ENCODE data around the gene PHAF1. TPM values are rescaled to one million over a fixed set of nuclear protein-coding genes. Genes with fewer than 3 reads are reported as not detected.

PHAF1 gene
- total RNA-seq, 1 experiment from 2014 or later: 15.7 TPM

DNA sequence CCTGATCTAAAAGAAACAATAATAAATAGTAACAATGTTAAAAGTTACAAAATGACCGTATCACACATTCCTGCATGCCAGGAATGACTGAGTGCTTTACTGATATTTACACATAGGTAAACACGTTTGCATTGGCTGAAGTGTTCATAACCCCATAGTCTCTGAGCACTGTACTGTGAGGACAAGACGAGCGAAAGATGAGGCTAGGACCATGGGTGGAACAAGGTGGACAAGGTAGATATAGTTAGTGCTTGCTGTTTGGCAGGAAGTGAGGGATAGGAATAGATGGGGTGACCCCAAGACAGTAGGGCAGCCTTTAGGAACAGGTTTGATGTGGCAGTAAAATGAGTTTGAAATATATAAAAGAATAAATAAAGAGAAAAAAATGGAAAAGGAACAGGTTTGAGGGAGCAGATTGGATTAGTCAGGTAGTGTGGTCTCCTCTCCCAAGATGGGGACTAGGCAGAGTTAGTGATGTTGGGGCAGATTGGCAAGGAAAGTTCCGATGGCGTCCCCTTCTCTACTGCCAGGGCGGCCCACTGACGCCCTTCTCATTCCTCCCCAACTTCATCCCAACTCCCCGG, 81.8 kb downstream of the PHAF1 start:
- H3K27me3 ChIP-seq (ENCODE audit: control insufficient read depth, insufficient read depth, low read length): no peaks in the 10 kb centered on the region
- in situ Hi-C loops (cut with HindIII; ENCODE audit: low pct_unique_long_range_greater_than_20kb, low sequenced_read_pairs): no loop called here
- ATAC-seq (no peak; the same call in 1 of the 2 replicates), DNase-seq (ENCODE audit: low read depth, low spot score) (no peak)
- intact Hi-C loops (cut with micrococcal nuclease; ENCODE audit: unreplicated experiment): no loop called here
- TF ChIP-seq, protein P1, sequence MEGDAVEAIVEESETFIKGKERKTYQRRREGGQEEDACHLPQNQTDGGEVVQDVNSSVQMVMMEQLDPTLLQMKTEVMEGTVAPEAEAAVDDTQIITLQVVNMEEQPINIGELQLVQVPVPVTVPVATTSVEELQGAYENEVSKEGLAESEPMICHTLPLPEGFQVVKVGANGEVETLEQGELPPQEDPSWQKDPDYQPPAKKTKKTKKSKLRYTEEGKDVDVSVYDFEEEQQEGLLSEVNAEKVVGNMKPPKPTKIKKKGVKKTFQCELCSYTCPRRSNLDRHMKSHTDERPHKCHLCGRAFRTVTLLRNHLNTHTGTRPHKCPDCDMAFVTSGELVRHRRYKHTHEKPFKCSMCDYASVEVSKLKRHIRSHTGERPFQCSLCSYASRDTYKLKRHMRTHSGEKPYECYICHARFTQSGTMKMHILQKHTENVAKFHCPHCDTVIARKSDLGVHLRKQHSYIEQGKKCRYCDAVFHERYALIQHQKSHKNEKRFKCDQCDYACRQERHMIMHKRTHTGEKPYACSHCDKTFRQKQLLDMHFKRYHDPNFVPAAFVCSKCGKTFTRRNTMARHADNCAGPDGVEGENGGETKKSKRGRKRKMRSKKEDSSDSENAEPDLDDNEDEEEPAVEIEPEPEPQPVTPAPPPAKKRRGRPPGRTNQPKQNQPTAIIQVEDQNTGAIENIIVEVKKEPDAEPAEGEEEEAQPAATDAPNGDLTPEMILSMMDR (IDR thresholded peaks at IDR 0.05): no peak
- no peak for TF ChIP-seq TCF7L2 (IDR thresholded peaks at IDR 0.05; ENCODE audit: low read depth, low read length)
- TF ChIP-seq, protein P2, sequence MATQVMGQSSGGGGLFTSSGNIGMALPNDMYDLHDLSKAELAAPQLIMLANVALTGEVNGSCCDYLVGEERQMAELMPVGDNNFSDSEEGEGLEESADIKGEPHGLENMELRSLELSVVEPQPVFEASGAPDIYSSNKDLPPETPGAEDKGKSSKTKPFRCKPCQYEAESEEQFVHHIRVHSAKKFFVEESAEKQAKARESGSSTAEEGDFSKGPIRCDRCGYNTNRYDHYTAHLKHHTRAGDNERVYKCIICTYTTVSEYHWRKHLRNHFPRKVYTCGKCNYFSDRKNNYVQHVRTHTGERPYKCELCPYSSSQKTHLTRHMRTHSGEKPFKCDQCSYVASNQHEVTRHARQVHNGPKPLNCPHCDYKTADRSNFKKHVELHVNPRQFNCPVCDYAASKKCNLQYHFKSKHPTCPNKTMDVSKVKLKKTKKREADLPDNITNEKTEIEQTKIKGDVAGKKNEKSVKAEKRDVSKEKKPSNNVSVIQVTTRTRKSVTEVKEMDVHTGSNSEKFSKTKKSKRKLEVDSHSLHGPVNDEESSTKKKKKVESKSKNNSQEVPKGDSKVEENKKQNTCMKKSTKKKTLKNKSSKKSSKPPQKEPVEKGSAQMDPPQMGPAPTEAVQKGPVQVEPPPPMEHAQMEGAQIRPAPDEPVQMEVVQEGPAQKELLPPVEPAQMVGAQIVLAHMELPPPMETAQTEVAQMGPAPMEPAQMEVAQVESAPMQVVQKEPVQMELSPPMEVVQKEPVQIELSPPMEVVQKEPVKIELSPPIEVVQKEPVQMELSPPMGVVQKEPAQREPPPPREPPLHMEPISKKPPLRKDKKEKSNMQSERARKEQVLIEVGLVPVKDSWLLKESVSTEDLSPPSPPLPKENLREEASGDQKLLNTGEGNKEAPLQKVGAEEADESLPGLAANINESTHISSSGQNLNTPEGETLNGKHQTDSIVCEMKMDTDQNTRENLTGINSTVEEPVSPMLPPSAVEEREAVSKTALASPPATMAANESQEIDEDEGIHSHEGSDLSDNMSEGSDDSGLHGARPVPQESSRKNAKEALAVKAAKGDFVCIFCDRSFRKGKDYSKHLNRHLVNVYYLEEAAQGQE (IDR thresholded peaks at IDR 0.05; ENCODE audit: insufficient read depth in 1 of 2, low read depth in 2 of 2, low read length in 1 of 2): no peak
- ChIA-PET POLR2A (no interaction called here), CTCF (no interaction called here)
- BruUV-seq (replicated peaks): no TSS peak
- no peaks in the 10 kb centered on the region for H3K9me3 ChIP-seq (ENCODE audit: control insufficient read depth, insufficient read depth, low read depth, low read length)
- H3K4me3 ChIP-seq (ENCODE audit: low read depth in 2 of 2, low read length in 2 of 2): peak overlapping the region; percentile 40 to 98
- peaks cover 17% of the 10 kb centered on the region for H3K36me3 ChIP-seq (ENCODE audit: control insufficient read depth, insufficient read depth, low read length)
- H3K27ac ChIP-seq (ENCODE audit: low read length): peak overlapping the region; percentile 54
- peaks cover 10% of the 10 kb centered on the region for H3K4me1 ChIP-seq (ENCODE audit: control insufficient read depth, insufficient read depth, low read length)

DNA sequence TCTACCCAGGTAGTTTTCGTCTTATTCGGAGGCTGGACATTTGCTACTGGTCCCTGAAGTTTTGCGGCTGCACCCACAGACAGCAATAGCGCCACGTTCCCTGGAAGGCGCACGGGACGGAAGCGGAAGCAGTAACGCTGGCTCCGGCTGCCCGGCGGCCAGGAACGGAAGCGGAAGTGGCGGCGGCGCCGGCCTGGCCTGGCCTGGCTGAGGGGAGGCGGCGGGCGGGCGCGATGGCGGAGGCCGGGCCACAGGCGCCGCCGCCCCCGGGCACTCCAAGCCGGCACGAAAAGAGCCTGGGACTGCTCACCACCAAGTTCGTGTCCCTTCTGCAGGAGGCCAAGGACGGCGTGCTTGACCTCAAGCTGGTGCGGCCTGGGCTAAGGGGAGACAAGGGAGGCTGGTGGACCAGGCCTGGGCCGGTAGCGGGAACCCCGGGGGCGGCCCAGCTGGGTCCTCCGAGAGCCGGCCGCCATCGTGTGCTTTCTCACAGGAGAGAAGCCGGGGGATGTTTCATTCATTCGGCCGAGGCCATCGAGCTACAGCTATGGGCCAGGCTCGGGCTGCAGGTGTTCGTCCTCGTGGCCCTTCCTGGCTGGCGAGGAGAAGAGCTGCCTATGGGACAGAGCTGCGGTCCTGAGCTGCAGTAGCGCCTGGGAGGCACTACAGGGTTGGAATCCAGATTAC, 82.4 kb downstream of the PHAF1 start, which contains the start of gene E2F4:
E2F4 (plus strand) TSS at position 161 of the 687 bp plus-strand sequence; CDS start at position 234, 73 bp downstream.
- TF ChIP-seq, protein P1 (IDR thresholded peaks at IDR 0.05): no peak
- TF ChIP-seq TCF7L2 (IDR thresholded peaks at IDR 0.05; ENCODE audit: low read depth, low read length) (no peak), POLR2AphosphoS5 (IDR thresholded peaks at IDR 0.05; ENCODE audit: low read depth, low read length) (peak; percentile 61; the same call in 1 of the 2 replicates), SIN3A (IDR thresholded peaks at IDR 0.05; ENCODE audit: borderline replicate concordance, insufficient read depth, low read depth, low read length) (peak; percentile 83; the same call in 1 of the 2 replicates)
- TF ChIP-seq, protein P2 (IDR thresholded peaks at IDR 0.05; ENCODE audit: insufficient read depth in 1 of 2, low read depth in 2 of 2, low read length in 1 of 2): 0 out of 4 replicates have a peak, but pooled peaks of 1 of the 2 experiments have one; percentile 41
- Histone ChIP-seq H3K4me3 (ENCODE audit: low read depth in 2 of 2, low read length in 2 of 2) (peak within 1 kb of the TSS; percentile 96 to 98), H3K27me3 (ENCODE audit: control insufficient read depth, insufficient read depth, low read length) (no peaks in the 10 kb centered on the region), H3K36me3 (ENCODE audit: control insufficient read depth, insufficient read depth, low read length) (peaks cover 17% of the 10 kb centered on the region), H3K4me1 (ENCODE audit: control insufficient read depth, insufficient read depth, low read length) (peaks cover 16% of the 10 kb centered on the region), H3K9me3 (ENCODE audit: control insufficient read depth, insufficient read depth, low read depth, low read length) (no peaks in the 10 kb centered on the region), H3K27ac (ENCODE audit: low read length) (peak within 1 kb of the TSS; percentile 92)
- intact Hi-C loops (cut with micrococcal nuclease; ENCODE audit: unreplicated experiment): no loop called here
- DNase-seq (ENCODE audit: low read depth, low spot score) (peak; percentile 45), ATAC-seq (peak; percentile 99)
- no TSS peak for BruUV-seq (replicated peaks)
- POLR2A ChIA-PET: interaction anchor here (0.6 kb wide), 1 partner anchor 234 kb away, joined by 4 read pairs; no protein-coding TSS in a partner anchor
- in situ Hi-C loops (cut with HindIII; ENCODE audit: low pct_unique_long_range_greater_than_20kb, low sequenced_read_pairs): no loop called here
- CTCF ChIA-PET: interaction anchor here (0.6 kb wide), 1 partner anchor 174 kb away, joined by 3 read pairs; no protein-coding TSS in a partner anchor

All from Panc1 (cell line).